GM12865 (cell line): ENCODE data around the gene NR2F6.
"Not testable (repeated sequence)": the region's sequence is repeated elsewhere in the genome, so short reads cannot be mapped to it uniquely, and the experiment has no call there.

Source experiments
- DNase-seq: peaks from one replicate; pipeline ENCODE4 v3.0.0; 2010; ENCODE audit warnings: low read depth
- H3K4me3 ChIP-seq: 2 replicates; pipeline ENCODE4 v1.5.1; 2011; ENCODE audit warnings: mild to moderate bottlenecking, low read depth, low read length, control low read depth
- TF ChIP-seq, protein P1 (sequence below): IDR thresholded peaks from 2 replicates; pipeline ENCODE4 v1.5.1; 2011; ENCODE audit warnings: low read length, control low read depth, low read depth, inconsistent platforms; ENCODE audit not compliant: insufficient read depth; ENCODE audit errors: missing control alignments

NR2F6 gene

GRCh38 chr19:17275441-17276175 lies 29.9 kb upstream of the NR2F6 start:
- TF ChIP-seq, protein P1, sequence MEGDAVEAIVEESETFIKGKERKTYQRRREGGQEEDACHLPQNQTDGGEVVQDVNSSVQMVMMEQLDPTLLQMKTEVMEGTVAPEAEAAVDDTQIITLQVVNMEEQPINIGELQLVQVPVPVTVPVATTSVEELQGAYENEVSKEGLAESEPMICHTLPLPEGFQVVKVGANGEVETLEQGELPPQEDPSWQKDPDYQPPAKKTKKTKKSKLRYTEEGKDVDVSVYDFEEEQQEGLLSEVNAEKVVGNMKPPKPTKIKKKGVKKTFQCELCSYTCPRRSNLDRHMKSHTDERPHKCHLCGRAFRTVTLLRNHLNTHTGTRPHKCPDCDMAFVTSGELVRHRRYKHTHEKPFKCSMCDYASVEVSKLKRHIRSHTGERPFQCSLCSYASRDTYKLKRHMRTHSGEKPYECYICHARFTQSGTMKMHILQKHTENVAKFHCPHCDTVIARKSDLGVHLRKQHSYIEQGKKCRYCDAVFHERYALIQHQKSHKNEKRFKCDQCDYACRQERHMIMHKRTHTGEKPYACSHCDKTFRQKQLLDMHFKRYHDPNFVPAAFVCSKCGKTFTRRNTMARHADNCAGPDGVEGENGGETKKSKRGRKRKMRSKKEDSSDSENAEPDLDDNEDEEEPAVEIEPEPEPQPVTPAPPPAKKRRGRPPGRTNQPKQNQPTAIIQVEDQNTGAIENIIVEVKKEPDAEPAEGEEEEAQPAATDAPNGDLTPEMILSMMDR: no peak

GRCh38 chr19:17274892-17275291 lies 29.2 kb upstream of the NR2F6 start:
- DNase-seq, H3K4me3 ChIP-seq: not testable (repeated sequence)

More at GRCh38 chr19:17275441-17276175, 29.9 kb upstream of the NR2F6 start:
- DNase-seq: no peak
- H3K4me3 ChIP-seq: no peak overlapping the region

DNA sequence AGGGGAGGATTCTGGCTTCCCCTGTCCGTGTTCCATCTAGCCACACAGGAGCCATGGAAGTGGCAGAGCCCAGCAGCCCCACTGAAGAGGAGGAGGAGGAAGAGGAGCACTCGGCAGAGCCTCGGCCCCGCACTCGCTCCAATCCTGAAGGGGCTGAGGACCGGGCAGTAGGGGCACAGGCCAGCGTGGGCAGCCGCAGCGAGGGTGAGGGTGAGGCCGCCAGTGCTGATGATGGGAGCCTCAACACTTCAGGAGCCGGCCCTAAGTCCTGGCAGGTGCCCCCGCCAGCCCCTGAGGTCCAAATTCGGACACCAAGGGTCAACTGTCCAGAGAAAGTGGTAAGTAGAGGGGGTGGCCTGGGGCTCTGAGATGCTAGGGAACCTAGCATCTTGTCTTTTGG lies 23.0 kb upstream of the NR2F6 start:
- H3K4me3 ChIP-seq: no peak overlapping the region
- TF ChIP-seq, protein P1: no peak
- no peak for DNase-seq

DNA sequence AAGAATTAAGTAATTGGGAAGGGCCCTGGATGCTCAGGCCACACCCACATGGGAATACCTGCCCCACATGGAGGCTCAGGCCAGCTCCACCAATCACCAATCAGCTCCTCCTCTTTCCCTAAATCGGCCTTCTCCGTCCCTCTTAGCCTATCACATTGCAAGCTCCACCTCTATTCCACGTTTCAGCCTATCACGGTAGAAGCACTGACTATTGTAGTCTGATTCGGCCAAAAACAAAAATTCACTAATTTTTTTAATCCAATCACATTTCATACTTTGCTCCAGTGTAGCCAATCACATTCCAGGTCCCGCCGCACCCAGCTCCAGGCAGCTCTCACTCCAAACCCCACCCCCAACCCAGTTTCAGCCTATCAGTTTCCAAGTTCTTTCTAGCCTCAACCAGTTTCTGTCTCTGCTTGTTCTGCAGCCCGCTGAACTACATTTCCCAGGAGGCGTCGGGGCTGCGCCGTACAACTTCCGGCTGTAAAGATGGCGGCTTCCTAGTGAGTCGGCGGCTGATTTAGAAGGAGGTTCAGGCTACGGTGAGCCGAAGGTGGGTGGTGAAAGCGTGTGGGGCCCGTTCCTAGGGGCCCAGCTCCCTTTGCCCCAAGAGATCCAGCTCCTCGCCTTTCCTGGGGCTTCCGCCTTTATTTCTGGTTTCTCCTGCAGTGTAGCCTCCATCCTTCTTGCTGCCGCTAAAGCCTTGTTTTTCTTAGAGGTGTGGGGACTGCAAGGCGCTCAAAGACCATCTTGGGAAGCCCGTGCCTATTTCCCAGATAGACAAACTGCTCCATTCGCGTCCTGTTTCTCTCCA lies 21.5 kb upstream of the NR2F6 start, which contains the start of gene BABAM1:
BABAM1 (plus strand) TSS at position 469 of the 814 bp plus-strand sequence. CDS start 1,364 bp downstream, outside the sequence.
- peak within 1 kb of the TSS; percentile 95 for H3K4me3 ChIP-seq
- peak; percentile 100 for DNase-seq
- TF ChIP-seq, protein P1: no peak

DNA sequence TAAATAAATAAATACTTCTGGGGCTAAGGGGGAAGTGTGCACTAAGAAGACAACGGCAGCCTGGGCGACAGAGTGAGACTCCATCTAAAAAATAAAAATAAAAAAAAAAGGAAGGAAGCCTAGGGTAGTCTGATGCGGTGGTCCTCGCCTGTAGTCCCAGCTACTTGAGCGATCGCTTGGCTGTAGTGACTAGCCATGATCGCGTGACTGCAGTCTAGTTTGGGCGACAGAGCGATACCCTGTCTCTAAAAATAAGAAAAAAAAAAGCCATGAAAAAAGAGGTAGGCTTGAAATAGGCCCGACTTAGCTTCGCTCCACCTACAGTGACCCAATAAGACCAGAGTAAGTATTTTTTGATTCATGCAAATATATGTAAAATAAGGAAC lies 20.9 kb upstream of the NR2F6 start:
- DNase-seq: no peak
- H3K4me3 ChIP-seq: peak overlapping the region; percentile 55
- TF ChIP-seq, protein P1: no peak

GRCh38 chr19:17266026-17266425 lies 20.3 kb upstream of the NR2F6 start:
- TF ChIP-seq, protein P1: no peak
- DNase-seq: no peak
- H3K4me3 ChIP-seq: peak overlapping the region; percentile 55; the same call in 1 of the 2 replicates

- no peak for DNase-seq
Measured at GRCh38 chr19:17264641-17264979, 18.9 kb upstream of the NR2F6 start, which contains the start of gene USHBP1. Gene USHBP1 (minus strand): TSS chr19:17264745. CDS start chr19:17264299, 446 bp downstream.

More at GRCh38 chr19:17264641-17264979, 18.9 kb upstream of the NR2F6 start, which contains the start of gene USHBP1:
- TF ChIP-seq, protein P1: no peak
- H3K4me3 ChIP-seq: no peak within 1 kb of the TSS
